Measurements from ENCODE around the gene MSANTD2.

GRCh38 chr11:124722176-124722575, 78.0 kb downstream of the MSANTD2 start:
- TF ChIP-seq CTCF (IDR thresholded peaks at IDR 0.05) (no peak), POLR2A (IDR thresholded peaks at IDR 0.05) (no peak)

Measured in right lobe of liver (tissue), 4 donors.